Measurements from ENCODE around the gene CNTN5. TPM values are rescaled to one million over a fixed set of nuclear protein-coding genes. Genes with fewer than 3 reads are reported as not detected.

The CNTN5 gene
- total RNA-seq, 2 donors from 2014 or later = 1.4 to 3.3 TPM

- H3K9me3 Mint-ChIP-seq = no peaks in the 10 kb centered on the region
- Histone ChIP-seq H3K4me1 (ENCODE audit: control insufficient read depth, insufficient read depth, low read length) (no peaks in the 10 kb centered on the region), H3K36me3 (ENCODE audit: control insufficient read depth, insufficient read depth, low read length) (no peaks in the 10 kb centered on the region), H3K4me3 (ENCODE audit: low read length) (no peak overlapping the region), H3K27me3 (ENCODE audit: control insufficient read depth, insufficient read depth, low read length, poor library complexity, severe bottlenecking) (no peaks in the 10 kb centered on the region), H3K27ac (ENCODE audit: low read depth, low read length) (no peak overlapping the region), H3K9me3 (ENCODE audit: control insufficient read depth, low read length) (no peaks in the 10 kb centered on the region), H3K9ac (ENCODE audit: extremely low read depth, low read length, poor library complexity, severe bottlenecking) (no peak overlapping the region)
- peaks cover 2% of the 10 kb centered on the region for H3K27me3 Mint-ChIP-seq (ENCODE audit: insufficient read depth)
- WGBS, 2 experiments (ENCODE audit: insufficient coverage in 1 of 2, insufficient read length in 1 of 2) = 93% methylated on average over 5 of the region's 5 CpGs
- TF ChIP-seq CTCF (conservative IDR thresholded peaks at IDR 0.05) = no peak
- no peak overlapping the region for H3K27ac Mint-ChIP-seq
- H3K36me3 Mint-ChIP-seq (ENCODE audit: low read depth) = no peaks in the 10 kb centered on the region
- DNase-seq = no peak
- H3K4me1 Mint-ChIP-seq = no peaks in the 10 kb centered on the region
- H3K4me3 Mint-ChIP-seq = no peak overlapping the region
These were observed 860.9 kb downstream of the CNTN5 start for GRCh38 chr11:99881610-99882009.

- H3K4me1 ChIP-seq (ENCODE audit: control insufficient read depth, insufficient read depth, low read length) = no peaks in the 10 kb centered on the region
- no peak overlapping the region for H3K27ac Mint-ChIP-seq
- TF ChIP-seq CTCF (conservative IDR thresholded peaks at IDR 0.05) = peak; percentile 27
- H3K27me3 Mint-ChIP-seq (ENCODE audit: insufficient read depth) = no peaks in the 10 kb centered on the region
- no peak overlapping the region for H3K4me3 ChIP-seq (ENCODE audit: low read length)
- no peaks in the 10 kb centered on the region for H3K36me3 Mint-ChIP-seq (ENCODE audit: low read depth)
- H3K9me3 ChIP-seq (ENCODE audit: control insufficient read depth, low read length) = no peaks in the 10 kb centered on the region
- H3K4me3 Mint-ChIP-seq = no peak overlapping the region
- DNase-seq = peak; percentile 51
- no peaks in the 10 kb centered on the region for H3K9me3 Mint-ChIP-seq
- H3K36me3 ChIP-seq (ENCODE audit: control insufficient read depth, insufficient read depth, low read length) = no peaks in the 10 kb centered on the region
- 94 to 100% methylated on average over 2 to 6 of the region's 6 CpGs for WGBS, 2 experiments (ENCODE audit: insufficient coverage in 1 of 2, insufficient read length in 1 of 2)
- H3K4me1 Mint-ChIP-seq = no peaks in the 10 kb centered on the region
- H3K9ac ChIP-seq (ENCODE audit: extremely low read depth, low read length, poor library complexity, severe bottlenecking) = no peak overlapping the region
- H3K27me3 ChIP-seq (ENCODE audit: control insufficient read depth, insufficient read depth, low read length, poor library complexity, severe bottlenecking) = no peaks in the 10 kb centered on the region
- H3K27ac ChIP-seq (ENCODE audit: low read depth, low read length) = no peak overlapping the region
These were observed 864.0 kb downstream of the CNTN5 start for GRCh38 chr11:99884750-99885149.

- no peak overlapping the region for H3K9ac ChIP-seq (ENCODE audit: extremely low read depth, low read length, poor library complexity, severe bottlenecking)
- H3K27ac Mint-ChIP-seq = no peak overlapping the region
- no peaks in the 10 kb centered on the region for H3K36me3 Mint-ChIP-seq (ENCODE audit: low read depth)
- WGBS, 2 experiments (ENCODE audit: insufficient coverage in 1 of 2, insufficient read length in 1 of 2) = 86 to 98% methylated on average over 4 to 5 of the region's 5 CpGs
- no peak for DNase-seq
- H3K36me3 ChIP-seq (ENCODE audit: control insufficient read depth, insufficient read depth, low read length) = no peaks in the 10 kb centered on the region
- no peaks in the 10 kb centered on the region for H3K27me3 Mint-ChIP-seq (ENCODE audit: insufficient read depth)
- H3K27ac ChIP-seq (ENCODE audit: low read depth, low read length) = no peak overlapping the region
- peaks cover 4% of the 10 kb centered on the region for H3K9me3 Mint-ChIP-seq
- no peaks in the 10 kb centered on the region for H3K27me3 ChIP-seq (ENCODE audit: control insufficient read depth, insufficient read depth, low read length, poor library complexity, severe bottlenecking)
- H3K4me3 Mint-ChIP-seq = no peak overlapping the region
- no peaks in the 10 kb centered on the region for H3K4me1 Mint-ChIP-seq
- H3K4me1 ChIP-seq (ENCODE audit: control insufficient read depth, insufficient read depth, low read length) = no peaks in the 10 kb centered on the region
- no peak for TF ChIP-seq CTCF (conservative IDR thresholded peaks at IDR 0.05)
- no peaks in the 10 kb centered on the region for H3K9me3 ChIP-seq (ENCODE audit: control insufficient read depth, low read length)
- H3K4me3 ChIP-seq (ENCODE audit: low read length) = no peak overlapping the region
These were observed 866.7 kb downstream of the CNTN5 start for GRCh38 chr11:99887481-99887880.
